ENCODE measurements around the gene NVL. TPM values are rescaled to one million over a fixed set of nuclear protein-coding genes. Genes with fewer than 3 reads are reported as not detected.

Gene NVL
- polyA plus RNA-seq, 4 donors: 30.5 to 44.6 (median 37.5) TPM

DNA sequence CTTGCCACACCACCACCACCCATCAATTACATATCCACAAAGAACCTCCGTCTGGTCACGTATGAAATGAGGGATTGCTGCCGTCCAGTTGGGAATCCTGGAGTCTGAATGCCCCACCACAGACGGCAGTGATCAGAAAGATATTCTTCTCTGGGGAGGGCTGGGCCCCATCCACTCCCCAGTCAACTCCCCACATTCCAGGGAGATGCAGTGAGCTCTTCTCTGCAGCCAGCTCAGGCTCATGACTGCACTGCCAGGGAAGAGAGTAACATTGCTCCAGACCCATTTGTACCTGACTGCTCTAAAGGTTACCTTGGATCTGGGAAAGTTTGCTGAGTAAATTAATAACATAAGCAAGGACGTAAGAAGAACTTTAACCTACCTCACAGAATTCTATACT is 128.6 kb downstream of the NVL start:
- no peak for DNase-seq (ENCODE audit: low read depth in 4 of 4, low spot score in 2 of 4)

DNA sequence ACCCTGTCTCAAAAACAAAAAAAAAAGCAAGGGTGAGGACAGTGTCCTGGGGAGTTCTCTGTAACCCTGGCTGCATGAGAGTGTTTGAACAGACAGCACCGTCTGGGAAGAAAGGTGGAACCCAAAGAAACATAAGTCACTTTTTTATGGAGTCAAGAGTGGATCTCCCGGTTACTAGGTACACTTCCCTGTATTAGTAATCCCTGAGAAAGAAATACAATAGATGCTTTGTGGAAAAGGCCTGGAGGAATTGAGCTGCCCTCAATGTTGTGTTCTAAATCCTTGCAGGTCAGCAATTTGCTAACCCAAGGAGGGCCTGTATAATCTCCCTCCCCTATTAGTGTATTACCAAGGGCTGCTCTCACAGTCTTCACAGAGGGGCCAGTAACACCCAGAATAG is 130.3 kb downstream of the NVL start:
- DNase-seq (ENCODE audit: low read depth in 4 of 4, low spot score in 2 of 4): no peak

DNA sequence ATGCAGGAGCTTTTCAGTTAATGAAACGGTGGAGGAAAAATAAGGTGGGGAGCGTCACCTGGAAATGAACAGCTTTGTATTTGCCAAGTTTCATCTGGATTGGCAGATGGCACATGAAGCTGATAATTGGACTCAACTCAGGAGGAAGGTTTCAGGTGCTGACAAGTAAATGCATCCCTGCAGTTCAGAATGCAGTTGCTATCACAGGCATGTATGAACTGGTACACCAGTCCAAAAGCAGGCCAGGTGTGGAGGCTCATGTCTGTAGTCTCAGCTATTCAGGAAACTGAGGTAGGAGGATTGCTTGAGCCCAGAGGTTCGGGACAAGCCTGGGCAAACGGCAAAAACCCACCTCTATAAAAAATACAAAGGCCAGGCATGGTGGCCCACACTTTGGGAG is 131.4 kb downstream of the NVL start:
- DNase-seq (ENCODE audit: low read depth in 4 of 4, low spot score in 2 of 4): no peak

DNA sequence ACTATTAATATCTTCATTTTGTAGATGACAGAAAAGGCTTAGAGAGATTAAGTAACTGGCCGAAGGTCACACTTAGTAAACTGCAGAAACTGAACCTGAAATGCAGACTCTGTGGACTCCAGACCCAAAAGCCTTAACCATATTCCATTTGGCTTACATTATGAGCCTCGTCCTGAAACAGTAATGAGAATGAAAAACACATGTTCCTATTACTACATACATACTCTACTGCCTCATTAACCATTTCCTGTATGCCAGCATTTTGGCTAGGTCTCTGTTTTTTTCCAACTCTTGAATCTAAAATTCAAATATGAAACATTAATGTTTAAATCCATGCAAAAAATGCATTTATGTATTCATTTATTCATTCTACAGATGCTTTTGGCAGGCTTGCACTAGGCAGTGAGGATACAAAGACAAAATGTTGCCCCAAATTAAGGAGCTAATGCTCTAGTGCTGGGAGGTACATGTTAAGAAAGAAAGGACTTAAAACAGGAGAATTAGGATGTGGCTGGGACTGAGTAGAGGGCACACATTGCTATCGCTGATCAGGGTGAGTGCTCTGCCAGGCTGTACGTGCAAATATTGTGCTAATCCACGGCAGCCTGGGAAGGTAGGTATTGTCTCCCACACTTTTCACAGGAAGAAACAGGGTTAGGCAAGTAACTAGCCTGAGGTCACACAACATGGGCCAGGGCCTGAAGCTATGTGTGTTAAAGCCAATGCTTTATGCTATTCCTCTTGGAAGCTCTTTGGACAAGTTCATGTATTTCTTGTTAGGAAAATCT is 133.0 kb downstream of the NVL start:
- no peak for DNase-seq (ENCODE audit: low read depth in 4 of 4, low spot score in 2 of 4)

DNA sequence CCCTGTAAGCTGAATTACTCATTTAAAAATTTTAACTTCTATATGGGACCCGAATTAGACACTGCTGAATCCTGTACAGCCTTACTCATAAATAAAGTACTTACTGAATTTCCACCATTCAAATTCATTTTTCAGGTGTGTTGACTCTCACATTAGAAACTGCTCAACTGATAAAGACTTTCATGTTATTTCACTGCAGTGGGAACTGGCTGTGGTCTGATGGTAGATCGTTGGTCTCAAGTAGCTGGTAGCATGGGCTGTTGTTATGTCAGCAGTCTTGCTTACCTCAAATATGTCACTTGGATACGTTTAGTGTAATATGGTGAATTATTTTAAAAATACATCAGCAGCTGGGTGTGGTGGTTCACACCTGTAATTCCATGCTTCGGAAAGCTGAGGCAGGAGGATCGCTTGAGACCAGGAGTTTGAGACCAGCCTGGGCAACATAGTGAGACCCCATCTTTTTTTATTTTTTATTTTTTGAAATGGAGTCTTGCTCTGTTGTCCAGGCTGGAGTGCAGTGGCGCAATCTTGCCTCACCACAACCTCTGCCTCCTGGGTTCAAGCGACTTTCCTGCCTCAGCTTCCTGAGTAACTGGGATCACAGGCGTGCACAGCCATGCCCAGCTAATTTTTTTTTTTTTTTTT is 136.5 kb downstream of the NVL start:
- DNase-seq (ENCODE audit: low read depth in 4 of 4, low spot score in 2 of 4): no peak

DNA sequence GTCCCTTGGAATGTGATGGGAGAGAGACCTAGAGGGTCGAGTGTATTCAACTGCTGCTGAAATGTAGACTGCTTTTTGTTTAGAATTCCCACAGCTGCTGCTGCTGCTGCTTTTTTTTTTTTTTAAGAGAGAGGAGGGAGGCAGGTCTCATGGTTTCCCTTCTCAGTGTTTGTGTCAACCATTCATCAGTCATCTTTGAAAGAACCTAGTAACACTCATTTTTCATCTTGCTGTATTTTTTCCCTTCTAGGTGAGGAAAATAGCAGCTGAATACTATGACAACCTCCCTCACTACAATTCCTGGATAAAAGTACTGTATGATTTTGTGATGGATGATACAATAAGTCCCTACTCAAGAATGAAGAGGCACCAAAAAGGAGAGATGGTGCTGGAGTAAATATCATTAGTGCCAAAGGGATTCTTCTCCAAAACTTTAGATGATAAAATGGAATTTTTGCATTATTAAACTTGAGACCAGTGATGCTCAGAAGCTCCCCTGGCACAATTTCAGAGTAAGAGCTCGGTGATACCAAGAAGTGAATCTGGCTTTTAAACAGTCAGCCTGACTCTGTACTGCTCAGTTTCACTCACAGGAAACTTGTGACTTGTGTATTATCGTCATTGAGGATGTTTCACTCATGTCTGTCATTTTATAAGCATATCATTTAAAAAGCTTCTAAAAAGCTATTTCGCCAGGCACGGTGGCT is 137.7 kb downstream of the NVL start:
- no peak for DNase-seq (ENCODE audit: low read depth in 4 of 4, low spot score in 2 of 4)

DNA sequence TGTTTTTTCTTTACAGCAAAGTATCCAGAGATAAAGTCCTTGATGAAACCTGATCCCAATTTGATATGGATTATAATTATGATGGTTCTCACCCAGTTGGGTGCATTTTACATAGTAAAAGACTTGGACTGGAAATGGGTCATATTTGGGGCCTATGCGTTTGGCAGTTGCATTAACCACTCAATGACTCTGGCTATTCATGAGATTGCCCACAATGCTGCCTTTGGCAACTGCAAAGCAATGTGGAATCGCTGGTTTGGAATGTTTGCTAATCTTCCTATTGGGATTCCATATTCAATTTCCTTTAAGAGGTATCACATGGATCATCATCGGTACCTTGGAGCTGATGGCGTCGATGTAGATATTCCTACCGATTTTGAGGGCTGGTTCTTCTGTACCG is 140.4 kb downstream of the NVL start:
- no peak for DNase-seq (ENCODE audit: low read depth in 4 of 4, low spot score in 2 of 4)

DNA sequence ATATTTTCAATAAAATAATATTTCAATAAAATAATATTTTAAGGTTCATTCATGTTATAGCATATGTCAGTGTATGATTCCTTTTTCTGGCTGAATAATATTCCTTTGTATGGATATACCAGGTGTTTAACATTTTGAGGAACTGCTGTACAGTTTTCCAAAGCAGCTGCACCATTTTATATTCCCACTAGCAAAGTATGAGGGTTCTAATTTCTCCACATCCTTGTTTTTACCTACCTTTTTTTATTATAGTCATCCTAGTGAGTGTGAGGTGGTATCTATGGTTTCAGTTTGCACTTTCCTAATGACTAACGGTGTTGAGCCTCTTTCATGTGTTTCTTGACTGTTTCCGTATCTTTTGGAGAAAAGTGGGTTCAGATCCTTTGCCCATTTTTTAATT is 141.7 kb downstream of the NVL start:
- no peak for DNase-seq (ENCODE audit: low read depth in 4 of 4, low spot score in 2 of 4)

DNA sequence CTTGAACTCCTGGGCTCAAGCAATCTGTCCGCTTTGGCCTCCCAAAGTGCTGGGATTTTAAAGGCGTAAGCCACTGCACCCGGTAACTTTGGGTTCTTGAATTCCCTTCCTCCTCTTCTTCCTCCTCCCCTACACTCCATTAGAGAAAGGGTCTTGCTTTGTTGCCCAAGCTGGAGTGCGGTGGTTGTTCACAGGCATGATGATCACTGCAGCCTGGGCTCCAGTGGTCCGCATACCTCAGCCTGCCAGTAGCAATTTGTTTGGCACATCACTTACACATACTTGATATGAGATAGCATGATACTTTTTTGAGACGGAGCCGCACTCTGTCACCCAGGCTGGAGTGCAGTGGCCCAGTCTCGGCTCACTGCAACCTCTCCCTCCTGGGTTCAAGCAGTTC is 144.8 kb downstream of the NVL start:
- no peak for DNase-seq (ENCODE audit: low read depth in 4 of 4, low spot score in 2 of 4)

DNA sequence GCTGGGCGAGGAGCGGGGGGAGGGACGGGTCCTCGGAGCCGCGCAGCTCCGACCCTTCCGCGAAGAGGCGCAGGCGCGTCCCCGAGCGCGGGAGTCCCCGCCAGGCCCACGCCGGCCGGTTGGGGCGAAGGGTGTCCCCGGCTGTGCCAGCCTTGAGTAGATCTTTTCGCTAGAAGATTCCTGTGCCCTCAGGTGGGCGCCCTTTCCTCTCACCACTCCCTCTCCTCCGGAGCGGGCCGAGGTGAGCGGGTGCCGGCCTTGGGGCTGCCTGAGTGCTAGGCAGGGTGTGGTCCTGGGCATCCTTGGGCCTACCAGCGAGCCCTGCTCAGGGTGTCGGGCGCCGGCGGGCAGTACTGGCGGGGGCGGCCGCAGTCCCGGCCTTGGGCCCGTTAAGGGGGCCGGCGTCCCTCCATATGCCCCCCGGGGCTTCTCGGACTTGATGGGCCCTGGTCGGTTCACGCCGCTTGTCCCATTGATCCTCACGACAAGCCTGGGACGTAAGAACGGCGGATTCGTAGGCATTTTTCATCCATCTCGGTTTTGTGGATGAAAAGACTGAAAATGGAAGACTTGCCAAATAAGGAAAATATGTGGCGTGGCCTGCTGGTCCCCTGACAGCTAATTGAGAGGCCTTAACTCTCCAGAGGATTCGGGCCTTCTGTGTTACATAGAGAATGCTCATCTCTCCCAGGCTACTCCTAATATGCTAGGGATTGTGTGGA is 146.2 kb downstream of the NVL start:
- peak in 3 of 4 donors; percentile 40 to 47 (median 42) for DNase-seq (ENCODE audit: low read depth in 4 of 4, low spot score in 2 of 4)

DNA sequence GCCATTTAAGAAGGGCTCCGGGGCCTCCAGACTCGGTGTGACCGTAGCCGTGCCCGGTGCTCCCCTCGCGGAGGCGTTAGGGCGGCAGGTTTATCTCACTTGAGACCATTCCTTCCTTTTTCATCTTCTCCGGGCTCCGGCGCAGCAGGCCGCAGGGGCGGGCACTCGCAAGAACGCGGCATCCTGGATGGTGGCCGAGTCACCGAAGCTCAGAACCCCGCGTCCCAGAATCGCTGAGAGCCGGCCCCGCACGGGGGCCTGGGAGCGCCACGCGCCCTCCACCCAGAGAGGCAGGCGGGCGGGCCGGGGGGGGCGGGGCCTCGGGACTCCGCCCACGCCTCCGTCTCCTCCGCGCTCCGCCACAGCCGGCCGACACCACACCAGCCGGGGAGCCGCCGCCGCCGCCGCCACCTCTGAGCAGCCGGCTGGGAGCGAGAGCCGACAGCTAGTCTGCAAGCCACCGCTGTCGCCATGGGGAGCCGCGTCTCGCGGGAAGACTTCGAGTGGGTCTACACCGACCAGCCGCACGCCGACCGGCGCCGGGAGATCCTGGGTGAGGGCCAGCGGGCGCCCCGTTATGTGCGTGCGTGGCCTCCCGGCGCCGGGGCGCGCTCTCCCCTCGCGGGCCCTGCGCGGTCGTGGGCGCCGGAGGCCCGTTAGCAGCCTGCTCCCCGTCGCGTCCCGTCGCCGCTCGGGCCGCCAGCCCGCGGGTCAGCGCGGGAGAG is 146.9 kb downstream of the NVL start, which contains the start of gene DEGS1:
DEGS1 (plus strand) TSS at position 375 of the 725 bp plus-strand sequence; CDS start at position 472, 97 bp downstream.
- DNase-seq (ENCODE audit: low read depth in 4 of 4, low spot score in 2 of 4): peak; percentile 63 to 76 (median 70)

DNA sequence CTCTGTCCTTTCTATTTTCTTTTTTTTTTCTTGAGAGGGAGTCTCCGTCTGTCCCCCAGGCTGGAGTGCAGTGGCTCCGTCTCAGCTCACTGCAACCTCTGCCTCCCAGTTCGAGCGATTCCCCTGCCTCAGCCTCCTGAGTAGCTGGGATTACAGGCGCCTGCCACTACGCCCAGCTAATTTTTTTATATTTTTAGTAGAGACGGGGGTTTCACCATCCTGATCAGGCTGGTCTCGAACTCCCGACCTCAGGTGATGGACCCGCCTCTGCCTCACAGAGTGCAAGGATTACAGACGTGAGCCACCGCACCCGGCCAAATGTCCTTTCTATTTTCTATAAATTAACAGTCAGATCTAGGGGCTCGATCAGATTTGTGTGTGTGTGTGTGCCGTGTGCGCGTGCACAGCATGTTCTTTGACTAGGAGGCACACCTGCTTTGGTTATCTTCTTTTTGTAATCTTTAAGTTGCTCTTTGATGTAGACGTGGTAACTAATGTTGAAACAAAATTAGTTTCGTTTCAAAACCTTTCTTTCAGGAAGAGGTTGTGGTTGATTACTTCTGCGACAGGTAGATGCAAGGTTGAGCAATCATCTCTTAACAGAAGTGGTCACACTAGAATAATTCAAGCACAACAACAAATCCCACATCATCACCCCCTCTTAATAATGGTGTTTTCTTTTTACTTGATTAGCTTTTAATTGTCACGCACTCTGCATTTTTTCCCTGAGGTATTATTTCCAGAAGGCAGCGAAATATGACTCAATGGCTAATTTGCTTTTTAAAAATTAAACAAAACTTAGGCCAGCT is 147.7 kb downstream of the NVL start:
- DNase-seq (ENCODE audit: low read depth in 4 of 4, low spot score in 2 of 4): peak in 1 of 4 donors; percentile 63

DNA sequence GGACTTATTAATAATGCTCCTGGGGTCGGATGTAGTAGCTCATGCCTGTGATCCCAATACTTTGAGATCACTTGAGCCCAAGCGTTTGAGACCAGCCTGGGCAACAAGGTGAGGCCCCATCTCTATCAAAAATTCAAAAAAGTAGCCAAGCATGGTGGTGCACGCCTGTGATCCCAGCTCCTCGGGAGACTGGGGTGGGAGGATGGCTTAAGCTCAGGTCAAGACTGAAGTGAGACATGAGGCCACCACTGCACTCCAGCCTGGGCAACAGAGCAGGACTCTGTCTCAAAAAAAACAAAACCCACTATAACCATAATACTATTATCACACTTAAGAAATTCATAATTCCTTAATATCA is 148.5 kb downstream of the NVL start:
- DNase-seq (ENCODE audit: low read depth in 4 of 4, low spot score in 2 of 4): no peak

DNA sequence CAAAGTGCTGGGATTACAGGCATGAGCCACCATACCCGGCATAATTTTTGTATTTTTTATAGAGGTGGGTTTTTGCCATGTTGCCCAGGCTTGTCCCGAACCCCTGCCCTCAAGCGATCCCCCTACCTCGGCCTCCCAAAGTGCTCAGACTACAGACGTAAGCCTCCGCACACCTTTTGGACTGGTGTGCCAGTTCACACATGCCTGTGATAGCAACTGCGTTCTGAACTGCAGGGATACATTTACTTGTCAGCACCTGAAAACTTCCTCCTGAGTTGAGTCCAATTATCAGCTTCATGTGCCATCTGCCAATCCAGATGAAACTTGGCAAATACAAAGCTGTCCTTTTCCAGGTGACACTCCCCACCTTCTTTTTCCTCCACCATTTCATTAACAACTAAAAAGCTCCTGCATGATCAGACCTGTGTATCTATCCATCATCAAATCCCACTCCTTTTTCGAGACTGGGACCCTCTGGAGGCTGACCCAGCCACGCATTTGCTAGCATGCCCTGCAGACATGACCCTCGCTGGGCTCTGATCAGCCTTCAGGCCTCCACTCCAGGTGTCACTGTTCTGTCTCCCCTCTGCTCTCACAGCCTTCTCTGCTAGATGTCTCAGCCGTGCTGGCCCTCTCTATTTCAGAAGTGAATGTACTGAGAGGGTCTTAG is 149.1 kb downstream of the NVL start:
- DNase-seq (ENCODE audit: low read depth in 4 of 4, low spot score in 2 of 4): no peak

DNA sequence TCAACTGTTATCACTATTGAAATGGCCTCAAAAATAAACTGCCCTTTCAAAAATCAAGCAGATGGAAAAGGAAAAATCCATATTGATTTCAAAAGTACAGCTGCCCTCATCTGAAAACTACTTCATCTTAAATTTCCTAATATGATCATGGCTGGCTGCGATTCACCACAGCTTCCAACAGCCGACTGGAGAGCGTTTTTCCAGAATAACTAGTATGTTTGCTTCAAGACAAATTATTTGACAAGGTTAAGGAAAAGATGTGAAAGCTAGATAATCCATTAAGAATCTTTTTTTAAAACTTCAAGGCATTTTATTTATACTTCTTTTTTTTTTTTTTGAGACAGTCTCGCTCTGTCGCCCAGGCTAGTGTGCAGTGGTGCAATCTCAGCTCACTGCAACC is 151.1 kb downstream of the NVL start:
- no peak for DNase-seq (ENCODE audit: low read depth in 4 of 4, low spot score in 2 of 4)

DNA sequence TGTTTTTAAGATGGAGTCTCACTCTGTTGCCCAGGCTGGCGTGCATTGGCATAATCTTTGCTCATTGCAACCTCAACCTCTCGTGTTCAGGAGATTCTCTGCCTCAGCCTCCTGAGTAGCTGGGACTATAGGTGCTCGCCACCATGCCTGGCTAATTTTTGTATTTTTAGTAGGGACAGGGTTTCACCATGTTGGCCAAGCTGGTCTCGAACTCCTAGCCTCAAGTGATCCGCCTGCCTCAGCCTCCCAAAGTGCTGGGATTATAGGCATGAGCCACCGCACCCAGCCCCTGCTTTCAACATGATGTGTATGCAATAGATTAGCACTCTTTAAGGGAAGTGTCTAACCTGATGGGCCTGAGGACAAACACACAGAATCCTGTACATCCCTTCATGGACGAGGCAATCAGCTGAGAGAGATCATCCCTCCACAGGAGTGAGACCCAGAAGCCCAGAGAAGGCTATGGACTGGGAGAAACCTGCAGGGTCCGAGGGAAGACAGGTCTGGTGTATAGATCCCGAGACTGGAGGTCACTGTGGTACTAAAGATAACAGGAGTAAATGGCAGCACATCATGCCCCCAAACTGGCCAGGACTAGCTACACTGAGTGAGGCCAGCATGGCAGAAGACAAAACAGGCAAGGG is 152.5 kb downstream of the NVL start:
- DNase-seq (ENCODE audit: low read depth in 4 of 4, low spot score in 2 of 4): no peak

All from left renal cortex interstitium (tissue), 4 donors.